ENCODE measurements around the gene TEX30.
A peak's percentile ranks its signal among the peaks of the same experiment; 100 is the strongest.

The TEX30 gene

DNA sequence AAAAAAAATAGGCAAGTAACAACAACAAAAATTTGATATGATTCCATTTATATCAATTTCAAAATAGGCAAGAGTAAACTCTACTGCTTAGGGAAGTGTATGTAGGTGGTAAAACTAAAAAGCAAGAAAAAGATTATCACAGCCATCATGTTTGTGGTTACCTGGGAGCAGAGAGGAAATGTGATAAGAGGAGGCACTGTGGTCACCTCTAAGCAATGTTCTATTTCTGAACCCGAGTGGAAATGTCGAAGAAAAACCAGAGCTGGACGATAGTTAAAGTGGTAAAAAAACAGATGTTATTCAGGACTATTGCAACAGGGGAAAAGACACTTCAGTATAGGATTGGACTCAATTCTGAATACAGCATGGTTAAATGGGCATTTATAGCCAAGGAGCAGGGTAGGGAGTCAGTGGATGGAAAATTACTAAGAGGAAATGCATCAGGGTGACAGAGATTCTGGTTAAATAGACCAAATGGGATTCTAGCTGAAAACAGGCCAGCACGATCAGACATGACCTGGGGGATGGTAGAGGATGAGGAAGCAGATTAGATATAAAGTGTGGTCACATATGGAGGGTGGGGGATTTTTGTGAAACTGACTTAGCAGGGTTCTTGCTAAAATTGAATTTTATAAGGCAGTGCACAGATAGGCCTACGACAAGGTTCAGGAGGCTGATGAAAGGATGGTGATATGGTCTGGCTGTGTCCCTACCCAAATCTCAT, 6.0 kb upstream of the TEX30 start:
- DNase-seq, result peak; percentile 58

DNA sequence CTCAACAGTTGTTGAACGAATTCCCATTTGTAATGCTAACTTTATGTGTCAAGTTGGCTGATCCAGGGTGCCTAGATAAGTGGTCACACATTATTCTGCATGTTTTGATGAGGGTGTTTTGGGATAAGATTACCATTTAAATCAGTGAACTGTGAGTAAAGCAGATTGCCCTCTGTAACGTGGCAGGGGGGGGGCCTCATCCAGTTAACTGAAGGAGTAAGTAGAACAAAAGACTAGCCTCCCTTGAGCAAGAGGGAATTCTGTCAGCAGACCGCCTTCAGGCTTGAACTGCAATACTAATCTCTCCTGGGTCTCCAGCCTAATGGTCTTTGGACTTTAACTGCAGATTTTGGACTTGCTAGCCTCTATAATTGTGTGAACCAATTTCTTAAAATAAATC, 4.2 kb upstream of the TEX30 start:
- no peak for DNase-seq

DNA sequence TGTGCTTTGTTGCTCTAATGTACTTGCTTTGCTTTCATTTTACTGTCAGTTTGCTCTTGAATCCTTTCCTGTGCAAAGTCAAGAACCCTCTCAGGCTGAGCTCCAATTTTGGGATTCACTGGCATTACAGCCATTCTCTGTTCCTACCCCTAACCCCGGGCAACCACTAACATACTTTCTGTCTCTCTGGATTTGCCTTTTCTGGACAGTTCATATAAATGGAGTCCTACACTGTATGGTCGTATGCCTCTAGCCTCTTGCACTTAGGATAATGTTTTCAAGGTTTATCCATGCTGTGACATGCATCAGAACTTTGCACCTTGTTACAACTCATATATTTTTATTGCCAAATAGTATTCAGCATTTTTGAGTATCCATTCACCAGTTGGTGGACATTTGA, 2.7 kb upstream of the TEX30 start:
- no peak for DNase-seq

DNA sequence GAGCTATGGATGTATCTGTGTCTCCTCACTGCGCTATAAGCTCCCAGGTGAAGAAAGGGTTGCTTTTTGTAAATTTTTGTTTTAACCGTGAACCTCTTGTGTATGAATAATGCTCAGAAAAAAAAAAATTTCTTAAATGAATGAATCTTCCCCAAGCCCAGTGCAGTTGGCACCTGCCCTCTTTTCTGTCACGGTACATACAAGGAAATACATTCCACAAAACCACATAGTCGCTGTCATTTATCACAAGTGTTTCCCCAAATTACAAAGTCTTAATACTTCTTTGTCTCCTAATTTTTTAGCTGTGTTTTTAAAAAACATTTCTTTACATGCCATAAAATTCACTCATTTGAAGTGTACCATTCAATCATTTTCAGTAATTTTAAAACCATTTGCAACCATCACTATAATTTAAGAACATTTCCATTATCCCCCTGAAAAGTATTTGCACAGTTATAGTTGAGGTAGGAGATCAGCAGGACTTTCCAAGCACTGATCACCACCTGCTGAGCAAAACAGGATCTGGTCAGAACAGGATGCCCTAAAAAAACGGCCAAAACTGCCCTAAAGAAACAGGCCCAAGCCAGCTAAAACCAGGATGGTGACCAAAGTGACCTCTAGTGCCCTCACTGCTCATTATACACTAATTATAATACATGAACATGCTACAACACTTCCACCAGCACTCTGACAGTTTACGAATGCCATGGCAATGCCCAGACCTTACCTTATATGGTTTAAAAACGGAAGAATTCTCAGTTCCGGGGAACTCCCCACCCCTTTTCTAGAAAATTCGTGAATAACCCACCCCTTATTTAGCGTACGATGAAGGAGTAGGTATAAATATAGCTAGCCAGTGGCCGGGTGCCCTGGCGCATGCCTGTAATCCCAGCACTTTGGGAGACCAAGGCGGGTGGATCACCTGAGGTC, 1.3 kb upstream of the TEX30 start:
- DNase-seq, result no peak

DNA sequence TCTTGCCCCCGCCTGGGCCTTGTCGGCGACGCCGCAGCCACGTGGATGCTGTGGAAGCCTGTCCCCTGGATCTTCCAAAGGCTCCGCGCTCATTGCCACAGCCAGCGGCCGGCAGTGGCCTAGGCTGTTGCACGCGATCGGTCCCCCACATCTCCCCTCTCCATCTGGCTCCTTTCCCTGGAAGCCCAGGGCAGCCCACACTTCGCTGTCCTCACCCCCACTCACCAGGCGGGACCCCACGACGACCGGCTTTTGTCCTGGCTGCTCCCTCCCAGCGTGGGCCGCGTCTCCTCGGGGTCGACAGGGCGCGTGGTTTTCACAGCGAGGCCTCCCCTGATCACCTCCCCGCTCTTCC, 605 bp upstream of the TEX30 start:
- no peak for DNase-seq

DNA sequence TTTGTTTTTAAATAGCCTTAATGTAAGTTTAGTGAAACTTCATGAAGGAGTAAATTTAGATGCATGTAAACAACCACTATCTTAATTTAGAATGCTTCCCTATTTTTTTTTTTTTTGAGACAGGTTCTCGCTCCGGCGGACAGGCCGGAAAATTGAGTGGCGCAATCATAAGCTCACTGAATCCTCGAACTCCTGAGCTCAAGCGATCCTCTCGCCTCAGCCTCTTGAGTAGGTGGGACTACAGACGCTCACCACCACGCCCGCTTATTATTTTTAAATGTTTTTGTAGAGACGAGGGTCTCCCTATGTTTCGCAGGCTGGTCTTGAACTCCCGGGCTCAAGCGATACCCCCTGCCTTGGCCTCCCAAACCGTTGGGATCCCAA, 1.6 kb downstream of the TEX30 start:
- DNase-seq, result no peak

DNA sequence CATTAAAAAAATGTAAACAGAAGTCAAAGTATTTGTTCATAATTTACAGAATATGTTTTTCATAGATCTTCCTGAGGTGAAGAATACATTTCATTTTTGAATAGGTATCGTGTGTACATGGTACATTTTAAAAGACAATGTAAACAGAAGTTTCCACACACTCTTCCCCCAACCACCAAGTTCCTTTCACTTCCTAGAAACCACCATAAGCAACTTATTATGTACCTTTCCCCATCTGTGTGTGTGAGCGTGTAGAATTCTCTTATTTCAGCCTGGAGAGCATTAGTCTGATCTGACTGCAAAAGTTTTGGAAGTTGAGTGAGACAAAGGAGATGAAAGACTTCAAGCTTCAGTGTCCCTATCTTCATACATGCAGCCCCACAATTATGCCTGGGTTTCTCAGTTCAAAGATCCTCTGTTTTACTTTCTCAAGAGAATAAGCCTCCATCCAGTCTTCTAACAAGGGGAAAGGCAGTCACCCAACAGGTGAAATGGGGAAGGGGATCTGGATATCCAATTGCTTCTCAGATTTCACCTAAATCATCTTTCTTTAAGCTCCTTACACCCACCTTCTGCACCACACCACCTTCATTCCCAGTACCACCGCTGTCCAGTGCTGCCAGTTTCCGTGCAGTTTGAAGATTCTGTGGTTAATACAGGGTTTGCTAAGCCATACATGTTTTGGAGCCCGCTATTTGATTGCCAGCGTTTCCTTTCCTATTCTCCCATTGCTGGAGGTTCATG, 2.1 kb downstream of the TEX30 start:
- DNase-seq, result no peak

DNA sequence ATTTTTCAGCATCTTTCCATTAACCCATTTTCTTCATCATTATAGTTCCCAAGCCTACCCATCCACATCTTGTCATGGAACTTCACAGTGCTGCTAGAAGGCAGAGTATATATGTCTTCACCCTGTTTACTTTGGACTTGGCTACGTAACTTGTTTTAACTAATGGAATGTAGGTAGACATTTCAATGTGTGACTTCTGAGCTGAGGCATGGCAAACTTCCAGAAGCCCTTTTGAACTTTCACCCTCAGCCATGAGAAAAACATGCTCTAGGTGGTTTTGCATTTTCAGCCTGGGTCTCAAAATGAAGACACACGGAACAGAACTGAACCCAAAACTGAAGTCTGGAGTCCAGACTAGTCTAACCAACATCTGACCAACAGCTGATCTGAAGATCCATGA, 3.2 kb downstream of the TEX30 start:
- DNase-seq, result no peak

DNA sequence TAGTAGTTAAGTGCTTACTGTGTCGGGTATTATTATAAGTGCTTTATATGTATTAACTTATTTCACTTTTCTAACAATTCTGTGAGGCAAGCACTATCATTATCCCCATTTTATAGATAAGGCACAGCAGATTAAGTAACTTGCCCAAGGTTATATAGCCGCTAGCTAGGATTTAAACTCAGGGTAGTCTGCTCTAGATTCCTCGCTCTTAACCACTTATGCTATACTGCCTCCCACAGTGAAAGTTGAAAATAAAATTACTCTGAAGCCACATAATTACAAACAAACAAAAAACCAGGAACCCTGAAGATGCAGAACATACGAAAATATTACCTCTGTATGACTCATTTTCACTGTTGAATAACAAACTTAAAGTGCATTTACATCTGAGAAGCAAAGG, 3.9 kb downstream of the TEX30 start:
- DNase-seq, result peak; percentile 2

DNA sequence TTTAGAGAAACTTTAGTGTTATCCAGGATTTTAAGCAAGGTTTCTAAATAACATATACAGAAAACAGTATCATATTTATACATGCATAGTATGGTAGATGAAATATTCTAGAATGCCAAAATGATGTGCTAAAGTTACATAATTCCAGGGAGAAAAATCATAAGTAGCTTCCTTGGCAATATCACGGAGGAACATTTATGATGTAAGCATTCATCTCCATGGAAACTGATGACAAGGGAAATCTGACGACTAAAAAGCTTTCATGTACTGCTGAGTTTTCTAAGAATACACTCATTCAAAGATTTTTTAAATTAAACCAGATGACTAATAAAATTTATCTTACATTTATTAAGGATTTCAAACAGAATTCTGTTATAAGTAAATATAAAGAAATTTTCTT, 4.7 kb downstream of the TEX30 start:
- no peak for DNase-seq

DNA sequence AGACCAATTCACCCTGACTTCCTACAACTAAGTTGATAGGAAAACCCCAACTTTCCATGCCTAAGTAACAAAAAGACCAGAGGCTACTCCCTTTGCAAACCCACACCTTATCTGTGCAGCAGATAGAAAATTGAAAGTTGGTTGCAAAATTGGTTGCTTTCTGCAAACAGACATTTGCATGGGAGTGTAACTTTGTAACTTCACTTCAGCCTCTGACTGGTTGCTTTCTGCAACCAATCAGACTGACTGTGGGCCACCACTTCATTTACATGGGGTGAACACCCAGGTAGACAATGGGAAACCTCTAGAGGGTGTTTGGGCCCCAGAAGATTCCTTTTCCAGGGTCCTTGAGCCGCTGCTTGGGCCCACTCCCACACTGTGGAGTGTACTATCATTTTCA, 9.8 kb downstream of the TEX30 start:
- no peak for DNase-seq

DNA sequence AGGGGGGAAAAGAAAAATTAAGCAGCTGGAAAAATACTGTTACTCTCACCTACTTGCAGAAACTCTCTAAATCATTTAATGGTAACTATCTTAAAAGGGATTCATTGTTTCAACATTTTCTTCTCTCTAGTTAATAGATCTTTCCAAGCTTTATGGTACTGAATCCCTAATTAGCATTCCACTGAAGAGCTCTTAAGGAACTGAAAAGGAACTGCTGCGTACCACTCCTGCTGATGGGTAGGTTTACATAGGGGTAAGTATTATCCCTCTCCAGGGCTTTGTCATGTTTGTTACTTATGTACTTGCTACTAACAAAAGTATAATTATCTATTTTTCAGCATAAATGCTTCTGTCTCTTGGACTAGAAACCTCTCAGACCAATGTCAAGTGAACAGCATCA, 12.5 kb downstream of the TEX30 start:
- no peak for DNase-seq

DNA sequence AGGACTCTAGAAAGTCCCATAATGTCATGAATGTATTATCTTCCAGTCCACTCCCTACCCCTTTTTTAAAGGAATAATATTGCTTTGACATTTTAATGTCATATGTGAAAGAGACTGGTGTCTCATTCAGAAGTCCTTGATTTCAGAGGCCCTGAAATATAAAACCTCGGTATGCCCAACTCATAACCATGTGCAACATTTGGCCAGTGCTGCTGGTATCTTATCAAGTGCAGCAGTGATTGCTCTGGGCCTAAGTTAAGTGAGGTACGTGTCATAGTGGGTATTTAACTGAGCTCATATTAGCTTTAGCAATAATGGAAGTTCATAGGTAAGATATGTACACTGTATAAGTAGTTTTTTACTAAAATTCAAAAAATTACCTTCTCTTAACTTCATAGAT, 14.7 kb downstream of the TEX30 start:
- no peak for DNase-seq

DNA sequence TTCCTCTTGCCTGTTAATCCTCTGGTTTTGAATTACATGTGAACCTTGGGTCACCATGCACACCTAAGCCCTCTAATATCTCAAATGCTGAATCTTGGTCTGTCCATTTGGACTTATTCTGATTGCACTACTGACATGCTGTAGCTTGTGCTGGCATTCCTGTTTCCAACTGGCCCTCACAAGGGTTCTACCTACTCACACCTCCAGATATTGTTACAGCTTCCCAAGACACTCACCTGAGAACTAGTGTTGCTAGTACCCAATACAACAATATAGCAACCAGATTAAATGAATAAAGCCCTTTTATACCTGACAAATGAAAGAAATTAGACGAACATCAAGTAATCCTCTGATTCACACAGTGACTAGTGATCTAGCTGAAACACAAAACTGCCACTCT, 16.6 kb downstream of the TEX30 start:
- no peak for DNase-seq

DNA sequence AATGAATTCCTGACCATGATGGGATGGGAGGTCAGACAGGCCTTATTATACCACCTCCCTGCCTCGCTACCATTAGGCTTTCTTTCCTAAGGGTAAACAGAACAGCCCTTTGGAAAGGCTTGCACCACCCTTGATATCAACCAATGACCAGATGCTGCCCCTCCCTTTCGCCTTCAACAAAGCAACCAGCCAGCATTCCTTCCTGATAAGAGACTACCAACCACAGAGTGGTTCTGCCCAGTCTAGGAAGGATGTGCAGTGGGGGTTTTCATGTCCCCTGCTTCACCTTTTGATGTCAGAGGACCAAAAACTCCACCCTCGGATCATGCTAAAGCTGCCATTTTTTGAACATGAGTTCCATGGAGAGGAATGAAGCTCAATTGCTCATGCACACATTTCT, 21.7 kb downstream of the TEX30 start:
- DNase-seq, result no peak

DNA sequence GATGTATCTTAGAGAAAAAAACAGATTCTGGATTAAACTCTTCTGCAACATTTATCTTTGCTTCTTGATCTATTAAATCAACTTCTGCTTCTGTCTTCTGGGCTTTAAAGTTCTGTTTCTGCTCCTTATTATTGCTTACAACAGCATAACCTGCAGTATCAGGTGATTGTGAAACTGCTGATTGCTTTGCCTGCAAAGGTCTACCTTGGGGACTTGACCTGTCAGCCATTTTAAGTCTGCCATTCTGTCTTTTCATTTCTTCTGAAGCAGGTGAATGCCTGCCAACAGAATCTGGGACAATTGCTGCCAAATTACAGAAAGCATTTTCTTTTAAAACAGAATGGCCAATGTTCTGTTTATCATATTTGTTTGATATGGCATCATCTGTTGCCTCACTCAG, 31.1 kb downstream of the TEX30 start:
- DNase-seq, result no peak

DNA sequence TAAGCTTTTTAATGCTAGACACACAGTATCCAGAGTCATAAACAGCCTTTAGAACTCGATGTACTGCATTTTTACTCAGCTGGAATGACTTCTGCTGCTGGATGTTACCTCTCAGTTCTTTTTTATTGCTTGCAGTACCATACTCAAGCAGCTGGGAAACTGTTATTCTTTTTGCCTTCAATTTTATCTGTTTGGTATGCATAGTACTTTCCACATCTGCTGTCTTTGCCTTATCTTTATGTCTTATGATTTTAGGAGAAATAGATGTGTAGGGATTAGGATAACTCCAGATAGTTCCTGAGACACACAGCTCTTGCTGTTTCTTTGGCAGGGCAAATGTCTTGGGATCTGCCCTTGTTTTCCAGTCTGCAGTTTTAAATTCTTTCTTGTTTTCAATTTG, 31.5 kb downstream of the TEX30 start:
- no peak for DNase-seq

DNA sequence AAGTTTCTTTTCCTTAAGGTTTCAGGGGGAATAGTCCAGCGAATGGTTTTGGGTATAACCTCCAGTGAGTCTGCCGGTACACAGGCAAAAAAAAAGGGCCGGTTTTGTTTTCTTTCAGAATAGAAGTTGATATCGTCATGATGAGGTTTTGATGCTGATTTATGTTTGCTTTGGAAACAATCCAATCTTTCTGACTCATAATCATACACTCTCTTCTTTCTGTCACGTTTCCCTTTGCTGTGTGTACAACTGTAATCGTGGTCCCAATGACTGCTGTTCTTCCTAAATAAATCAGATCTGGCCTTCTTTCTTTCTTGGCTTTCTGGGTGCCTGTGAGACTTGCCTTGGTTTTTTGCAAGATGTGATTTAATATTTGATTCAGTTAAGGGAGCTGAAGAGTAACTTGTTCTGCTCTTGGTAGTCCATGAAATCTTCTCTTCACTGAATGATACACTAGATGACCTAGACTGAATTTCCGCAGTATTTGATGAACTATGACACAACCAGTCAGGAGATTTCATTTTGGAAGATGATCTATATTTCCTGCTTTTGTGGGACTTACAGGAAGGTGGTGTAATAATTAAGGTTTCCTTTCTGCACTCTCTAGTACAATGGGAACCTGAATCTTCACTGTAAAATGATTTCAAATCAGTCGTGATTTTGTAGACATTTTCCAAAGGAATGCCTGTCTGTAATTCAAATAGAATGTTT, 43.9 kb downstream of the TEX30 start:
- no peak for DNase-seq

DNA sequence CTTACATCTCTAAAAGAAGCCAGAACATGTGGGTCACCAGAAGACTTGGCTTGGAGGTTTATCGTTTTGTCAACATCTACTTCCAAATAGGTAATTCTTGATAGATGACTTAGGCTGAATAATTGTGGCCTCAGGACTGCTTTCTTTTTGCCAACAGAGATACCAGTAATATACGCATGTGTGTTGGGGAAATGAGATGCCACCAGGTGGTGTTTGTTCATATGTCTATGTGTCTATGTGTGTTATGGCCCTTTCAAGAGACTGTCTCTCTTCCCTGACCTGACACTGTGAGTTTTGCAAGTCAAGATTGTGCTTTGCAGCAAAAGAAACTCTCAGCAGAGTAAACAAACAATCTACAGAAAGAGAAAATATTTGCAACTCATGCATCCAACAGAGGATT, 47.2 kb downstream of the TEX30 start:
- DNase-seq, result no peak

DNA sequence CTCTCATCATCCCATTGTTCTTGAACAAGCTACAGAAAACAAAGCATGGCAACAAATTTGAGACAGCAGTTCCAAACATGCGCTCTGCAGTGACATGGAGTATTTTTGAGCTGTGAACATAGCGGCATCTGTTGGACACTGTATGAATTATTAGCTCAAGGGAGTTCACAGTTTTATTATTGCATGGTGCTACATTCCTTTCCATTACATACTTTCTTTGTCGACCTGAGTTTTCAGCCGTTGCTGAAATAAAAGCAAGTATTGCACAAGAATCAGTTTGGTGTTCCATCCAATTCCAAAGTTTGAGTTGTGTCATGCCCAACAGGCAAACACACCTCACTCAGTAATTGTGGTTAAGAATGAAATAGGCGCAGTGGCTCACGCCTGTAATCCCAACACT, 48.7 kb downstream of the TEX30 start:
- peak; percentile 10 for DNase-seq

DNA sequence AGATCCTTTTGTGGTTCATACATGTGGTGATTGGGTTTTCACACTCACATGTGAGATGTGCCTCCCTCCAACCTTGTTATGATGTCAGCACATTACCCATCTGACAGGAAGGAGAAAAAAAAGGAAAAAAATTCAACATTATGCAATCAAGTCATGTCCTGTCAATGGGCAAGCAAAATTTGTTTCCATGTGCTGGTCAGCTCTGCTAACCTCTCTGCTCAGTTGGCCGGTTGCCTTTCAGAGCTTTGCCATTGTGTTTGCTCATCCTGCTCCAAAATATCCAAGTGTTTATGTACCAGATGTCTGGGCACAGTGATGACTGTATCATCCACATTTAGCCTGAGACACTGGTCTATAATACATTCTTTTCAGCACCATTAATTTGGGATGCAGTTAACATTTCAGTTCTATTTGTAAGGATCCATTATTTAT, 51.8 kb downstream of the TEX30 start:
- peak; percentile 4 for DNase-seq

DNA sequence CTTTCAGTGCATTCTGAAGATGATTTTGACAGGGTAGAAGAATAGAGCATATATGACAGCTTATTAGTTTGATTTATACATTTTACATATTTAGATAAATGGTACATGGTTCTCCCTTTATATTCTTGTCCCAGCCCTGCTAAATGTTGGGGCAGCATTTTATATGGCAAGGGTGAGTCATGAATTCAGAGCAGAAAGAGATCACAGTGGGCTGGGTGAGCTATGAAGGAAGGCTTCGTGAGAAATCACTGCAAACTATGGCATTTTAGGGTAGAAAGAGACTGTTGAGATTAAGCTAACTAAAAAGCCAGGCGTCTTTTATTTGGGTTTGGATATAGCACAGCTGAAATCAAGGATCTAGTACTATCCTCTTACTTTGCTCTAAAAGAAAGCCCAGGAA, 54.8 kb downstream of the TEX30 start:
- no peak for DNase-seq

Data from CD4-positive, alpha-beta T cell treated with Interleukin-4 for 4 hours (primary cell).